ENCODE measurements around the gene TMEM192. TPM values are rescaled to one million over a fixed set of nuclear protein-coding genes. Genes with fewer than 3 reads are reported as not detected.
"Not testable (repeated sequence)": the region's sequence is repeated elsewhere in the genome, so short reads cannot be mapped to it uniquely, and the experiment has no call there.

The TMEM192 gene
- total RNA-seq, 4 donors from 2014 or later, result 11.6 to 19.1 (median 14.1) TPM

DNA sequence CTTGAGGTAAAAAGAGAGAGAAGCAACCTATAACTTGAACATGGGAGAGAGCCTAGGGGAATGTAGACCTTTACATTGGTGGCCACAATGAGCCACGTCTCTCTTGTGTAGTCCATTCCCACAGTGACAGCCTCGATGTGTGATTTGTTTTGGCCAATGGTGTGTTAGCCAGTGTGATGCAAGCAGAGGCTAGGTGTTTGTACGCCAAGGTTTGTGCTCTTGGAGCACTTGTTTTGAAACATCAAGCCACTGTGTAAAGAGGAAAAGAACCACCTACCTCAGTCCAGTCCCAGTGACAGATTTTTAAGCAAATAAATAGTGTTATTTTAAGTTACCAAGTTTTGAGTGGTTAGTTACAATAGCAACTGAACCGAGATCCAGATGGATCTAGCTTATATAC, 23.9 kb upstream of the TMEM192 start:
- peaks cover 0 to 4% (median 0%) of the 10 kb centered on the region in 4 donors for H3K27me3 ChIP-seq
- WGBS, result 83% methylated on average over 4 of the region's 4 CpGs
- no peak overlapping the region for H3K27ac ChIP-seq (replicated peaks in 1 of 4)
- H3K4me3 ChIP-seq, result no peak overlapping the region
- H3K9me3 ChIP-seq, result no peaks in the 10 kb centered on the region
- H3K4me1 ChIP-seq, result peaks cover 0 to 2% (median 0%) of the 10 kb centered on the region in 4 donors
- intact Hi-C loops (cut with DNase I), result no loop called here
- TF ChIP-seq POLR2AphosphoS5 (IDR thresholded peaks at IDR 0.05) (no peak), POLR2A (IDR thresholded peaks at IDR 0.05; ENCODE audit: low read depth) (no peak), EP300 (IDR thresholded peaks at IDR 0.05) (no peak)
- TF ChIP-seq, protein P1, sequence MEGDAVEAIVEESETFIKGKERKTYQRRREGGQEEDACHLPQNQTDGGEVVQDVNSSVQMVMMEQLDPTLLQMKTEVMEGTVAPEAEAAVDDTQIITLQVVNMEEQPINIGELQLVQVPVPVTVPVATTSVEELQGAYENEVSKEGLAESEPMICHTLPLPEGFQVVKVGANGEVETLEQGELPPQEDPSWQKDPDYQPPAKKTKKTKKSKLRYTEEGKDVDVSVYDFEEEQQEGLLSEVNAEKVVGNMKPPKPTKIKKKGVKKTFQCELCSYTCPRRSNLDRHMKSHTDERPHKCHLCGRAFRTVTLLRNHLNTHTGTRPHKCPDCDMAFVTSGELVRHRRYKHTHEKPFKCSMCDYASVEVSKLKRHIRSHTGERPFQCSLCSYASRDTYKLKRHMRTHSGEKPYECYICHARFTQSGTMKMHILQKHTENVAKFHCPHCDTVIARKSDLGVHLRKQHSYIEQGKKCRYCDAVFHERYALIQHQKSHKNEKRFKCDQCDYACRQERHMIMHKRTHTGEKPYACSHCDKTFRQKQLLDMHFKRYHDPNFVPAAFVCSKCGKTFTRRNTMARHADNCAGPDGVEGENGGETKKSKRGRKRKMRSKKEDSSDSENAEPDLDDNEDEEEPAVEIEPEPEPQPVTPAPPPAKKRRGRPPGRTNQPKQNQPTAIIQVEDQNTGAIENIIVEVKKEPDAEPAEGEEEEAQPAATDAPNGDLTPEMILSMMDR (IDR thresholded peaks at IDR 0.05), result no peak
- DNase-seq (ENCODE audit: extremely low spot score), result peak; percentile 21
- no peaks in the 10 kb centered on the region for H3K36me3 ChIP-seq

DNA sequence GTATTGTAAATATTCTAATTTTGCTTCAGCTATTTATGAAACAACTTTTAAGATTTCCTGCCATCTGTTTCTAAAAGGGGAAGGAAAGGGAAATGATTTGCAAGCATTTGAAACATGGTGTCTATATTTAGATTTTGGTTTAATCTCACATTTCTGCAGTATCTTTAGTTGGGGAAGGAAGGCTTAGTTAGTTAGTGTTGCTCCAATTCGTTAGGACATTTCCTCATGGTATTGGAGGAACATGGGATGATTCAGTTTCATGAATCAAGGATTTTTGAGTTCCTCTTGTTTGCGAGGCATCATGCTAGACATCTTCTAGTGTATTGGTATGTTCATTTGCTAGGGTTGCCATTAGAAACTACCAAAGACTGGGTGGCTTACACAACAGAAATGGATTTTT, 20.5 kb upstream of the TMEM192 start:
- H3K27ac ChIP-seq (replicated peaks in 1 of 4), result no peak overlapping the region
- WGBS, result 79% methylated on average over 2 of the region's 2 CpGs
- TF ChIP-seq POLR2AphosphoS5 (IDR thresholded peaks at IDR 0.05), result no peak
- no peak for TF ChIP-seq POLR2A (IDR thresholded peaks at IDR 0.05; ENCODE audit: low read depth)
- no peak for TF ChIP-seq EP300 (IDR thresholded peaks at IDR 0.05)
- TF ChIP-seq, protein P1 (IDR thresholded peaks at IDR 0.05), result no peak
- H3K27me3 ChIP-seq, result peaks cover 0 to 4% (median 0%) of the 10 kb centered on the region in 4 donors
- no peak for DNase-seq (ENCODE audit: extremely low spot score)
- H3K9me3 ChIP-seq, result no peaks in the 10 kb centered on the region
- H3K36me3 ChIP-seq, result no peaks in the 10 kb centered on the region
- H3K4me1 ChIP-seq, result peaks cover 0 to 7% (median 0%) of the 10 kb centered on the region in 4 donors
- intact Hi-C loops (cut with DNase I), result loop anchor here (5.0 kb wide), 1 partner anchor 74 kb away; the partner anchor contains the start of gene KLHL2
- no peak overlapping the region for H3K4me3 ChIP-seq

DNA sequence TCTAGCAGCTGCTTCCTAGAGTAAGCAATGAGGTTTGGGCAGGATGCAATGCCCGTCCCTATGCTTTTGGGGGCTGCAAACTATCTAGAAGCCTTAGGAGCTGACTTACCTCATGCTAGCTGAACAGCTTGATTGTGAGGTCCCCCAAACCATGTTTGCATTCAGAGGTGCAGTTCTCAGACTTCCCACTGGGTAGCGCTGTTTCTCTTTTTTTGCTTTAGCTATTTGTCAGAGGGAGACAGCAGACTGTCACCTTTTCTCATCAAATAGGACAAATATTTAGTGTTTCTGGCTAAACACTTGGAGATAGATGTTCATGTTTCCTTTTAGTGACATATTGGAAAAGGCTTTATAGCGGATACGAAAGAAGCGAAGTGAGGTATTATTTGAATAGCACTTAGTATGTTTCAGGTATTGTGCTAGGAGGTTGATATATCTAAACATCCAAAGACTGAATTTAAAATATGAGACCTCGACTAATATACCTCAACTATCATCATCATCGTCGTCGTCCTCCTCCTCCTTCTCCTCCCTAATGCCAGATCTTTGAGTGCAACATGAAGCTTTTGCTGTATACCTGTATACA, 18.7 kb upstream of the TMEM192 start:
- Histone ChIP-seq H3K4me3 (no peak overlapping the region), H3K4me1 (peaks cover 0 to 7% (median 0%) of the 10 kb centered on the region in 4 donors), H3K9me3 (no peaks in the 10 kb centered on the region), H3K27me3 (peaks cover 0 to 4% (median 0%) of the 10 kb centered on the region in 4 donors), H3K36me3 (no peaks in the 10 kb centered on the region), H3K27ac (replicated peaks in 1 of 4) (no peak overlapping the region)
- TF ChIP-seq, protein P1 (IDR thresholded peaks at IDR 0.05), result peak; percentile 83 to 93 (median 85)
- no peak for TF ChIP-seq EP300 (IDR thresholded peaks at IDR 0.05)
- no peak for TF ChIP-seq POLR2AphosphoS5 (IDR thresholded peaks at IDR 0.05)
- no peak for TF ChIP-seq POLR2A (IDR thresholded peaks at IDR 0.05; ENCODE audit: low read depth)
- 9% methylated on average over 9 of the region's 9 CpGs for WGBS
- intact Hi-C loops (cut with DNase I), result loop anchor here (2.0 to 5.0 kb wide), 2 partner anchors 76 to 333 kb away; partner anchors contain the start of gene KLHL2
- DNase-seq (ENCODE audit: extremely low spot score), result peak; percentile 92

DNA sequence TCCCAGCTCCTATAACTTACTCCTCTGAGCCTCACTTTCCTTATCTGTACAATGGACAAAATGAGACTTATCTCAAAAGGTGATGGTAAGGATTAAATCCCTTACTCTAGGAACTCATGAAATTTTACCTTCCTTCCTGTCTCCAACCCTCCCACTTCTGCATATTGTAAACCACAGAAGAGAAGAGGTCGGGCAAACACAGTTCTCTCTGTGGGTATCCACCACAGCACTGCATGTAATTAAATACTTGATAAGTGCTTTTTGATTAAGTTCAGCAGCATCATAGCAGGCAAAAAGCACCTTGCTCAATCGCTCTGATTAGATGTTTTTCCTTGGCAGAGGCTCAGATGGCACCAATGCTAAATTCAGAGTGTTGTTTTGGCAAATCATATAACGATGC, 17.3 kb upstream of the TMEM192 start:
- intact Hi-C loops (cut with DNase I), result loop anchor here (2.0 to 5.0 kb wide), 2 partner anchors 77 to 335 kb away; partner anchors contain the start of gene KLHL2
- H3K27ac ChIP-seq (replicated peaks in 1 of 4), result no peak overlapping the region
- WGBS, result 78% methylated on average over 3 of the region's 3 CpGs

DNA sequence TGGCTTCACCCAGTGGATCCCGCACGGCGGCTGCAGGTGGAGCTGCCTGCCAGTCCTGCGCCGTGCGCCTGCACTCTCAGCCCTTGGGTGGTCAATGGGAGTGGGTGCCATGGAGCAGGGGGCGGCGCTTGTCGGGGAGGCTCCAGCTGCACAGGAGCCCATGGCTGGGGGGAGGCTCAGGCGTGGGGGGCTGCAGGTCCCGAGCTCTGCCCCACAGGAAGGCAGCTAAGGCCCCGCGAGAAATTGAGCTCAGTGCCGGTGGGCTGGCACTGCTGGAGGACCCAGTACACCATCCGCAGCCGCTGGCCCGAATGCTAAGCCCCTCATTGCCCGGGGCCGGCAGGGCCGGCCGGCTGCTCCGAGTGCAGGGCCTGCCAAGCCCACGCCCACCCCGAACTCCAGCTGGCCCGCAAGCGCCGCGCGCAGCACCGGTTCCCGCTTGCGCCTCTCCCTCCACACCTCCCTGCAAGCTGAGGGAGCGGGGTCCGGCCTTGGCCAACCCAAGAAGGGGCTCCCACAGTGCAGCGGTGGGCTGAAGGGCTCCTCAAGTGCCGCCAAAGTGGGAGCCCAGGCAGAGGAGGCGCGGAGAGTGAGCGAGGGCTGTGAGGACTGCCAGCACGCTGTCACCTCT, 13.3 kb upstream of the TMEM192 start:
- H3K4me3 ChIP-seq; H3K27ac ChIP-seq (replicated peaks in 1 of 4); H3K36me3 ChIP-seq; H3K9me3 ChIP-seq; DNase-seq (ENCODE audit: extremely low spot score); intact Hi-C loops (cut with DNase I); H3K27me3 ChIP-seq; H3K4me1 ChIP-seq: not testable (repeated sequence)
- WGBS, result 98% methylated on average over 27 of the region's 40 CpGs

More for the DNA sequence above, 17.3 kb upstream of the TMEM192 start:
- Histone ChIP-seq H3K36me3 (no peaks in the 10 kb centered on the region), H3K27me3 (no peaks in the 10 kb centered on the region), H3K4me1 (peaks cover 0 to 7% (median 0%) of the 10 kb centered on the region in 4 donors), H3K4me3 (no peak overlapping the region), H3K9me3 (no peaks in the 10 kb centered on the region)
- DNase-seq (ENCODE audit: extremely low spot score), result peak; percentile 39
- TF ChIP-seq, protein P1 (IDR thresholded peaks at IDR 0.05), result no peak
- TF ChIP-seq POLR2AphosphoS5 (IDR thresholded peaks at IDR 0.05) (no peak), EP300 (IDR thresholded peaks at IDR 0.05) (no peak), POLR2A (IDR thresholded peaks at IDR 0.05; ENCODE audit: low read depth) (no peak)

Data from esophagus muscularis mucosa (tissue), 4 donors.